ENCODE data around the gene GSG1.

DNA sequence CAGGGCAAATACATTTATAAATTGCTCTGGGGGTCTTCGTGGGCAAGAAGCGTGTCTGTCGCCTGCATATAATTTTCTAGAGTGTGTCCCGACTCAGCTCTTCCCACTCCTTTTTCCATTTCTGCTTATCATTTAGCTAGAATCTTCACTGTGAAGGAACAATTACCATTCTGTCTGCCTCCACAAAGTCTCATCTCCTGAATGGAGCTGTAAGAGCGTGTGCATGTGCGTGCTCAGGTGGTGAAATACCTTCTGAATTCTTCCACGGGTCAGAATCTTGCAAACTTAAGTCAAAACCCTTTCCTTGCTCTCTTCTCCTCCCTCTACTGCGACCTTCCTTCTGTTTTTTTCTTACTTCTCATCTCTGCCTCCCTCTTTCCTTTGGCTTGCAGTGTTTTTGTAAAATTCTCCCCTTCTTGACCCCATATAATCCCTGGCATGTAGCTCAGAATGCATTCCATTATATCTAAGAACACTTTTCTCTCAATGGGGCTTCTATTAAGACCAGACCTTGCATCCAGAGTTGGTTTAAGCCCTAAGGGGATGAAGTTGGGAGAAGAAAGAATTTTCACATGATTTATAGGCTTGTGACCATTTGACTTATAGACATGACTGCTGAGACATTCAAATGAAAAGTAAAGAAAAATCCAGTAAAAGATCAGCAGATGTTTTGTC is 25.0 kb upstream of the GSG1 start:
- TF ChIP-seq CTCF (IDR thresholded peaks at IDR 0.05): no peak
- no peak for TF ChIP-seq MAX (CRISPR knock-in tag; IDR thresholded peaks at IDR 0.05)
- no peak for TF ChIP-seq ZNF121 (CRISPR knock-in tag; IDR thresholded peaks at IDR 0.05)
- no peak for TF ChIP-seq JUN (CRISPR knock-in tag; IDR thresholded peaks at IDR 0.05)
- TF ChIP-seq, protein P1, sequence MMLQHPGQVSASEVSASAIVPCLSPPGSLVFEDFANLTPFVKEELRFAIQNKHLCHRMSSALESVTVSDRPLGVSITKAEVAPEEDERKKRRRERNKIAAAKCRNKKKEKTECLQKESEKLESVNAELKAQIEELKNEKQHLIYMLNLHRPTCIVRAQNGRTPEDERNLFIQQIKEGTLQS (CRISPR knock-in tag; conservative IDR thresholded peaks at IDR 0.05): no peak
- no peak for TF ChIP-seq TP53 (CRISPR knock-in tag; IDR thresholded peaks at IDR 0.05)
- TF ChIP-seq, protein P2, sequence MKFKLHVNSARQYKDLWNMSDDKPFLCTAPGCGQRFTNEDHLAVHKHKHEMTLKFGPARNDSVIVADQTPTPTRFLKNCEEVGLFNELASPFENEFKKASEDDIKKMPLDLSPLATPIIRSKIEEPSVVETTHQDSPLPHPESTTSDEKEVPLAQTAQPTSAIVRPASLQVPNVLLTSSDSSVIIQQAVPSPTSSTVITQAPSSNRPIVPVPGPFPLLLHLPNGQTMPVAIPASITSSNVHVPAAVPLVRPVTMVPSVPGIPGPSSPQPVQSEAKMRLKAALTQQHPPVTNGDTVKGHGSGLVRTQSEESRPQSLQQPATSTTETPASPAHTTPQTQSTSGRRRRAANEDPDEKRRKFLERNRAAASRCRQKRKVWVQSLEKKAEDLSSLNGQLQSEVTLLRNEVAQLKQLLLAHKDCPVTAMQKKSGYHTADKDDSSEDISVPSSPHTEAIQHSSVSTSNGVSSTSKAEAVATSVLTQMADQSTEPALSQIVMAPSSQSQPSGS (CRISPR knock-in tag; IDR thresholded peaks at IDR 0.05; ENCODE audit: borderline replicate concordance, low read depth): no peak
- no peak for TF ChIP-seq ZBTB43 (CRISPR knock-in tag; IDR thresholded peaks at IDR 0.05)
- no peak for TF ChIP-seq SMAD3 (CRISPR knock-in tag; IDR thresholded peaks at IDR 0.05; ENCODE audit: borderline replicate concordance)
- no peak for TF ChIP-seq TCF7 (CRISPR knock-in tag; IDR thresholded peaks at IDR 0.05; ENCODE audit: low read depth)
- no peak for TF ChIP-seq NFATC4 (CRISPR knock-in tag; IDR thresholded peaks at IDR 0.05)
- no peak for TF ChIP-seq TEAD1 (CRISPR knock-in tag; IDR thresholded peaks at IDR 0.05)
- no peak for TF ChIP-seq TEAD4 (CRISPR knock-in tag; IDR thresholded peaks at IDR 0.05)
- TF ChIP-seq ZSCAN18 (CRISPR knock-in tag; IDR thresholded peaks at IDR 0.05): no peak

All from WTC11 (cell line).